Duodenal mucosa (tissue), 2 donors: ENCODE data around the gene PAM.
"Not testable (repeated sequence)": the region's sequence is repeated elsewhere in the genome, so short reads cannot be mapped to it uniquely, and the experiment has no call there.

ENCODE experiments used
- H3K27ac ChIP-seq: one replicate; pipeline ENCODE4 v1.7.0; 2013; ENCODE audit warnings: low read depth, low read length
- H3K27me3 ChIP-seq, 2 donors: one replicate each; pipeline ENCODE4 v1.7.0; 2013; ENCODE audit warnings: low read length in 2 of 2, control low read depth in 1 of 2; ENCODE audit not compliant: insufficient read depth in 2 of 2, control insufficient read depth in 1 of 2
- H3K36me3 ChIP-seq, 2 donors: one replicate each; pipeline ENCODE4 v1.7.0; 2013; ENCODE audit warnings: low read length in 2 of 2, control low read depth in 1 of 2; ENCODE audit not compliant: insufficient read depth in 2 of 2, control insufficient read depth in 1 of 2
- H3K4me1 ChIP-seq, 2 donors: one replicate each; pipeline ENCODE4 v1.7.0; 2013; ENCODE audit warnings: low read length in 2 of 2, control low read depth in 1 of 2; ENCODE audit not compliant: insufficient read depth in 2 of 2, control insufficient read depth in 1 of 2
- H3K4me3 ChIP-seq, 2 donors: one replicate each; pipeline ENCODE4 v1.7.0; 2013; ENCODE audit warnings: low read length in 2 of 2, low read depth in 1 of 2
- H3K9ac ChIP-seq, 2 donors: one replicate each; pipeline ENCODE4 v1.7.0; 2013; ENCODE audit warnings: low read length in 2 of 2, low read depth in 1 of 2
- H3K9me3 ChIP-seq, 2 donors: one replicate each; pipeline ENCODE4 v1.7.0; 2013; ENCODE audit warnings: low read length in 2 of 2, control low read depth in 1 of 2; ENCODE audit not compliant: control insufficient read depth in 1 of 2

PAM gene

GRCh38 chr5:103057208-103058130 is 302.4 kb downstream of the PAM start:
- no peaks in the 10 kb centered on the region for H3K36me3 ChIP-seq
- no peaks in the 10 kb centered on the region for H3K9me3 ChIP-seq
- H3K27me3 ChIP-seq, result no peaks in the 10 kb centered on the region
- H3K4me3 ChIP-seq, result no peak overlapping the region
- no peak overlapping the region for H3K9ac ChIP-seq
- peaks cover 0 to 7% of the 10 kb centered on the region in 2 donors for H3K4me1 ChIP-seq
- no peak overlapping the region for H3K27ac ChIP-seq

DNA sequence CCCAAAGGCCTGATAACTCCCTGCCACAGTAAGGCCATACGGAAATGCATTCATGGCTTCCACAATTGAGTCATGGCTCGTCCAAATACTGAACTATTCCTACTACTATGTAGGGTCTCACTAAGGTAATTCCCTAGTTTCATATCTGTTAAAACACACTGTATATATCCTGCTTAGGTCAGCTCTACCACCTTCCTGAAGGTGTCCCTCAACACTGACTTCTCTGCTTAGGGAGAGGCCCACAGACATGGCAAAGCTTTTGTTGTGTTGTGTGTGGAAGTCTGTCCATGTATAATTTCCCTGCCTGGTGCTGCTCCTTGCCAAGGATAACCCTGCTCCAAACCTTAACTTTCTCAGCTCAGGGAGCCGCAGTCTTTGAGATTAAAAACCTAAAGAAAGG is 304.4 kb downstream of the PAM start:
- no peak overlapping the region for H3K27ac ChIP-seq
- H3K9me3 ChIP-seq, result no peaks in the 10 kb centered on the region
- H3K4me3 ChIP-seq, result no peak overlapping the region
- no peak overlapping the region for H3K9ac ChIP-seq
- H3K4me1 ChIP-seq, result peaks cover 0 to 7% of the 10 kb centered on the region in 2 donors
- no peaks in the 10 kb centered on the region for H3K36me3 ChIP-seq
- no peaks in the 10 kb centered on the region for H3K27me3 ChIP-seq

GRCh38 chr5:103060424-103060954 is 305.4 kb downstream of the PAM start:
- H3K4me1 ChIP-seq, result peaks cover 0 to 7% of the 10 kb centered on the region in 2 donors
- no peaks in the 10 kb centered on the region for H3K27me3 ChIP-seq
- H3K4me3 ChIP-seq, result no peak overlapping the region
- H3K9me3 ChIP-seq, result no peaks in the 10 kb centered on the region
- H3K27ac ChIP-seq, result no peak overlapping the region
- H3K9ac ChIP-seq, result no peak overlapping the region
- no peaks in the 10 kb centered on the region for H3K36me3 ChIP-seq

- no peaks in the 10 kb centered on the region for H3K36me3 ChIP-seq
- no peak overlapping the region for H3K9ac ChIP-seq
- H3K27ac ChIP-seq, result no peak overlapping the region
- H3K27me3 ChIP-seq, result no peaks in the 10 kb centered on the region
- no peaks in the 10 kb centered on the region for H3K9me3 ChIP-seq
- no peak overlapping the region for H3K4me3 ChIP-seq
- no peaks in the 10 kb centered on the region for H3K4me1 ChIP-seq
These were observed 311.2 kb downstream of the PAM start for GRCh38 chr5:103066326-103066725.

DNA sequence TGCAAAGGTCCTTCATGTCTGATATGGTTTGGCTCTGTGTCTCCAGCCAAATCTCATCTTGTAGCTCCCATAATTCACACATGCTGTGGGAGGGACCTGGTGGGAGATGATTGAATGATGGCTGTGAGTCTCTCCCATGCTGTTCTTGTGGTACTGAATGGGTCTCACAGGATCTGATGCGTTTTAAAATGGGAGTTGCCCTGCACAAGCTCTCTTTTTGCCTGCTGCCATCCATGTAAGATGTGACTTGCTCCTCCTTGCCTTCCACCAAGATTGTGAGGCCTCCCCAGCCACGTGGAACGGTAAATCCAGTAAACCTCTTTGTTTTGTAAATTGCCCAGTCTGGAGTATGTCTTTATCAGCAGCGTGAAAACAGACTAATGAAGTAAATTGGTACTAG is 318.4 kb downstream of the PAM start:
- peaks cover 23 to 26% of the 10 kb centered on the region in 2 donors for H3K9me3 ChIP-seq
- not testable (repeated sequence) for H3K27ac ChIP-seq, H3K36me3 ChIP-seq, H3K27me3 ChIP-seq, H3K9ac ChIP-seq, H3K4me1 ChIP-seq, H3K4me3 ChIP-seq

- Histone ChIP-seq H3K9ac (no peak overlapping the region), H3K9me3 (peaks cover 36 to 42% of the 10 kb centered on the region in 2 donors), H3K27ac (no peak overlapping the region), H3K4me3 (no peak overlapping the region), H3K4me1 (no peaks in the 10 kb centered on the region), H3K36me3 (no peaks in the 10 kb centered on the region), H3K27me3 (no peaks in the 10 kb centered on the region)
These were observed 320.3 kb downstream of the PAM start for GRCh38 chr5:103075442-103075841.
